Activated CD8-positive, alpha-beta memory T cell treated with anti-CD3 and anti-CD28 coated beads, Interleukin-2, amount 50 U/mL, for 4 hours (primary cell): Measurements from ENCODE around the gene GLB1L.
A peak's percentile ranks its signal among the peaks of the same experiment; 100 is the strongest.

Experiments
- DNase-seq: peaks from one replicate; pipeline ENCODE4 v3.0.0-alpha.2; 2020

Gene GLB1L

DNA sequence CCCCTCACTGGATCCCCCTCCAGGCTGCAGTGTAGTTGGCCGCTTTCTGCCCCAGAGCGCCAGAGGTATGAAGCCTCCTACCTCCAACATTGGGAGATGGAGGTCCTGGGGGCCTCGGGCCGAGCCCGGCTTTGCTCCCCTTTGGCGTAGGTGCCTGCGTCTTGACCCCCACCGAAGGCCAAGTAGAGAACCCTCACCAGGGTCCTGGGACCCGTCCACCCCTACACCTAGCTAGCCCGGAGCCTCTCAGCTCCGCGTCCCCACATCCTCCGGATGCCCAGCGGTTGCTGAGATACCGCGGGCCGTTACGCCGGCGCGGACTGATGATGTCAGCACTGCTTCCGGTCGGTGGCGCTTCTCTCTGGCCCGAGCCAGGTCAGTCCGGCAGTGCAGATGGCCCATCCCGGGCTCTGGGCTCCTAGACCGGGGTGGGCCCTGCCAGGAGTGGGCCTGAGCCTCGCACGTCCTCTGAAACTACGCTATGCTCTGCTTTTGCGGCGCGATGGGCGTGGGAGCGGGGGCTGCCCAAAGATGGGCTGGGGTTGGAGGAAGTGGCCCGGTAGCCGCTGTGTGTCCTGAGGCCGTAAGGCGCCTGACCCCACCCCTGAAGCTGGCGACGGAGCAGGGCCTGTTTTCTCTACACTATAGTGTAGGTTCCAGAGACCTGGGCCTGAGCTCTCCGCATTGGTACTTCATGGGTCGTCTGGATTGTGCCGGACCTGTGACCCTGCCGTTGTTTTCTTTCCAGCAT lies at the start of gene GLB1L, which contains the start of gene STK16:
GLB1L (minus strand) TSS at position 297 of the 751 bp plus-strand sequence. CDS start 1,871 bp downstream, outside the sequence.
STK16 (plus strand) TSS at position 332 of the 751 bp plus-strand sequence. CDS start 521 bp downstream, outside the sequence.
- DNase-seq = peak; percentile 86

DNA sequence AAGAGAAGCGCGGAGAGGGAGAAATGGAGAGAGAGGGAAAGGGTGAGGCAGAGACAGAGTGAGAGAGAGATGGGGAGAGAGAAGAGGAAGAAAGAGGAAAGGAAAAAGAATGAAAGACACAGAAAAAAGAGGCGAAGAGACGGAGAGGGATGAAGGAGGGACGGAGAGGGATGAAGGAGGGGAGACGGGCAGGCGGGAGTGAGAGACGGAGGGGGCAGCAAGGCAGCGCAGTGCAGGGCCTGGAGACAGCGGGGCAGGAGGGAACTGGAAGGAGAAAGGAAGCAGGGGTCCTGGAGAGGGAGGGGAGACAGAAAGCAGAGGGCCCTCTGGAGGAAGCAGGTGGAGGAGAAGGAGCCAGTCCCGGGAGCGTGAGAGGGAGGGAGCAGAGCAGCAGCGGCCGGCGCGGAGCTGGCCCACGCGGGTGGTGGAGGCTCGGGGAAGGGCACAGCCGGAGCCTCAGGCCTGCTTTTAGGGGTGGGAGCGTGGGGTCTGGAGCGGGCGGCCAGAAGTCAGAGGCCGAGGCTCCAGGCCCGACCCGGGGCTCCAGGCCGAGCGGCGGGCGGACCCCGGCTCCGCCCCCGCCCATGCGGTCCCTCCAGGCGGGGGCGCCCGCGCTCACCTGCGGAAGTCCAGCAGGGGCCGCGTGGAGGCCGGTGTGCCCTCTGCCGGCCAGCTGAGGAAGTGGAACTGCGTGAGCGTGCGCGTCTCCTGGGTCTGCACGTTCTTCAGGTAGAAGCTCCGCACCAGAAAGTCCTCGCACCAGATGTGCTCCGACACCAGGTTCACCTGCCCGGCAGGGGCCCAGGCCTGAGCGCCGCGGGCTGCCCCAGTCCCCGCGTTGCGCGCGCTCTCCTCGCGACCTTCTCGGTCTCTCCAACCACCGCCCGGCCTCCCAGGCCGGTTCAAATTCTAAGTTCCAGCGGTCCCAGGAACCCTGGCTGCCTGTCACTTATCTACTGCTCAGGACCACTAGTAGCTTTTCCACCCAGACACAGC lies 49.4 kb upstream of the GLB1L start:
- DNase-seq = peak; percentile 91

DNA sequence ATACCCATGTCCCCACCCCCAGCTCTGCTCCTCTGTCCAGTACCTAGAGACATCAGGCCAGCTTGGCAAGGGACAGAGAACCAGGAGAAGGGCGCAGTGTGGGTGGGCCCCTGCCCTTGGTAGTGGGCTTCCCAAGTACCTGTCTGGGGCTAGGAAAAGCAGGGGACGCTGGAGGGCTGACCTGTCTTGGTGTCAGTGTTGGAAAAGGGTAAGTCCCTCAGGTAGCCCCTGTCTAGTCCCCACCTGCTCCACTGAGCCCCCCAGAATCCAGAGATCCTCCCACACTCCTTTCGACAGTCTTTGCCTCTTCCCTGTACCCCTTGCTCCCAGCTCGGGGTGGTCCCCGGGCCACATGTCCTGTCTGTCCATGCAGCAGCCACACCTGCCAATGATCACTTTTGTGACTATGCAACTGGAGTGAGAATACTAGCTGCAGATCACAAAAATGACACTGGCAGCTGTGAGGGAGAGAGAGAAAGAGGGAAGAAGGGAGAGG lies 48.5 kb upstream of the GLB1L start:
- DNase-seq = no peak

DNA sequence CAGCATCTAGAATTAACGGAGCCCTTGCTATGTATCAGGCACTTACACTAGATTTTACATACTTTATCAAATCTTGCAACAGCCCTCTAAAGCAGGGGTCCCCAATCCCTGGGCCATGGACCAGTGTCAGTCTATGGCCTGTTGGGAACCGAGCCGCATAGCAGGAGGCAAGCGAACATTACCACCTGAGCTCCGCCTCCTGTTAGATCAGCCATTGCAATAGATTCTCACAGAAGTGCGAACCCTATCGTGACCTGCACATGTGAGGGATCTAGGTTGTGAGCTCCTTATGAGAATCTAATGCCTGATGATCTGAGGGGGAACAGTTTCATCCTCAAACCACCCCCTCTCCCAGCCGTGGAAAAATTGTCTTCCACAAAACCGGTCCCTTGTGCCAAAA lies 47.4 kb upstream of the GLB1L start:
- DNase-seq = no peak

DNA sequence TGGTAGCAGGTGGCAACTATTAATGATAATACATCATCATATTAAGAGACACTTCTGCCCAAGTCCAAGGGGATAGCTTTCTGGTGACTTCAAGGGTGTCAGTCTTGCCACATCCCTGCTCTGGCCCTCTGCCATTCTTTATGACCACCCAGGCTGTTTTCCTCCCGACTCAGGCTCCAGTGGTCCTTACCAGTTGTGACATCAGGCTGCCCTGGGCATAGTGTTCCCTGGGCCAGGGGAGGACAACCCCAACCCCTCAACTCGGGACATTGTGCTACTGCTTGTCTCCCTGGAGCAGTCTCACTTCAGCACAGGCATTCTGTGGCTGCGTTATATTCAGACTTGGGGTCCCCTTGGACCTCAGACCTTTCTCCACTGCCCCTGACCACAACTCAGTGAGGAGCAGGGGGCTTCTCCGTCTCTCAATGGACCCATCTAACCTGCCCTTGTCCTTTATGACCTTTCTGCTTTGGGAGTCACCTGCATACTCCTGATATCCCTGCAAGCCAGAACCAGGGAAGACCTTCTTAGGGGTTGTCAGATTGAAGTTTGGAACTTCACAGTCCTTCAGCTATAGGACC lies 46.8 kb upstream of the GLB1L start:
- no peak for DNase-seq

DNA sequence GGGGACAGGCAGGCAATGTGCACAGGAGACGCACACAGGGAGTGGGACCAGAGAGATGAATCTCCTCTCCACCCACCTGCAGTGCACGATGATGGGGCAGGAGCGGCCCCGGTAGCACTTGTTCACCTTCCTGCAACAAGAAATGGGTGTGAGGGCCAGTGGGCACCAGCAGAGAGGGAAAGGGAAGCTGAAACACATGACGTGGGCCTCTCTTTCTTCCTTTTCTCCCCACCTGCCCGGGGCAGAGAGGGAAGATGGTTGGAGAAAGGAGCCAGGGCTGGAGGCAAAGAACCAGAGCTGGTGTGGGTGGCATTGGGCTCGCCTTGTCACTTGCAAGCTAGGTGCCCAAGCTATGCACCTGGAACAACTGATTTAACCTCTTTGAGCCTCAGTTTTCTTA lies 46.1 kb upstream of the GLB1L start:
- peak; percentile 7 for DNase-seq

DNA sequence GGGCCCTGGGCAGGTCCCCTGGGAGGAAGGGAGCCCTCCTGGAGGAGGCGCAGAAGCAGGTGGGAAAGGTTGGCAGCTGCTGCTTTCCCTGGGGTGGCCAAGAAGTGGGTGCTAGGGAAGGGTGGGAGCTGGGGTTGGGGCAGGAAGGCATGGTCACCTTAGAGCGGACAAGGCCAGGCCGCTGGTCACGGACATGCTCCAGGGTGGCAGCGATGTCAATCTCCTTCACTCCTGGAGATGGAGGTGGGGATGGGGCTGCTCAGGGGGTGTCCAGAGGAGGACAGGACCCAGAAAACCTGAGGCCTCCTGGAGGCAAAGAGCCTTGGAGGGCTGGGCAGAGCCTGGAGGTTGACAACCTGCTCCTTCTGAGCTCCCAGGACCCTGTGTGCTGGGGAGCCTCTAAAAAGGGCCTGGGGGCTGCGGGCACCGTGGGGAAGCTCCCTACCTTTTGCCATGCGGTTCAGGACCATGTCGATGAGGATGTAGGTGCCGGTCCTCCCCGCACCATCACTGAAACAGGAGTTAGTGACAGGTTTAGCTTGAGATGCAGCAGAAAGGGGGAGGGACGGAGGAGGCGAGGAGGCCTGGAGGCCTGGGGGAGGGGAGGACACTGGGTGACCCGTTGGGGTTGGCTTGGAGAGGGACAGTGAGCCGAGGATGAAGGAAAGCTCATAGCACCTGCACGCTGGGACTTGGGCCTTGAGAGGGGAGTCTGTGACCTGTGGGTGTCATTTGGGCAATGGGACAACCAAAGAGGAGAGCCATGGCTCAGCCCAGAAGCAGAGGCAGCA lies 45.3 kb upstream of the GLB1L start:
- DNase-seq = peak; percentile 7

DNA sequence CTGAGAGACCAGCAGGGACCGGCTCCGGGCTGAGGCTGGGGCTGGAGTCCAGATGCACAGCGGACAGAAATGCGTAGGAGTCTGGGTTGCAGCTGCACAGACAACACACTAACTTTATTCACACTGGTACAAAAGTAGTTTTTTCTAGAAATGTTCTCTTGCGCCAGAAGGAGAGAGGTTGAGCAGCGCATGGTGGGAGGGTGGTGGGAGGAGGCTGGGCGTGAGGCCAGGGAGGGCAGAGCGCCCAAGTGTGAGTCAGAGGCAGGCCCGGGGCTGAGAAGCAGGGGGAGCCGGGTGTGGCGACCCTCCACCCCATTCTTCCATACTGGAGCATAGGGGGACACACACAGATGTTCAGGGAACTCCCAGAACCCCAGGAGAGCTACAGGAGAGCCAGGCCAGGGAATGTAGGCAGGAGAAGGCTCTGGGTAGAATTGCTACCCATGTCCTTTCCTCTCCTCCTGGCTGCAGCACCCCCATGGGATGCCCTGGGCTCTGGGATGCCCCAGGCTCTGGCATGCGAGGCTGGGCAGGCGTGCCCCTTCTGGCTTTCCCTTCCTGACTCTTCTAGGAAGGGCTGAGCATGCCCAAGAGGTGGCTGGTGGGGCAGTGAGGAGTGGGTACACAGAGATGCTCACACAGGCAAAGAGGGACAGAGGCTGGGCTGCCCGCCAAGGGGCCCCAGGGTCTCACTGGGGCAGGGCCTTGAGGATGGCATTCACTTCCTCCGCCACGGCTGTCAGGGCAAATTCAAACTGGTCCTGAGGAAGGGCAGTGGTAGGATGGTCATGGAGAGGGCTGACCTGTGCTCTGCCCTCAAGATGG lies 44.5 kb upstream of the GLB1L start:
- no peak for DNase-seq

DNA sequence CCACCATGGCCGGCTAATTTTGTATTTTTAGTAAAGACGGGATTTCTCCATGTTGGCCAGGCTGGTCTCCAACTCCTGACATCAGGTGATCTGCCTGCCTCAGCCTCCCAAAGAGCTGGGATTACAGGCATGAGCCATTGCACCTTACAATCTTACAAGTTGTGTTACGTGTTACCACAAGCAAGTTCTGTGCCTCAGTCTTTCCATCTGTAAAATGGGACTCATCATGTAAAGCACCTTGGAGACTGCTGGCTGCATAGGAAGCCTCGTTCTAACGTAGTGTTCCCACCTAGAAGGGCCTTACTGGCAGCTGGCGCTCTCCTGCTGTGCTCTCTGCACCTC lies 43.9 kb upstream of the GLB1L start:
- no peak for DNase-seq

DNA sequence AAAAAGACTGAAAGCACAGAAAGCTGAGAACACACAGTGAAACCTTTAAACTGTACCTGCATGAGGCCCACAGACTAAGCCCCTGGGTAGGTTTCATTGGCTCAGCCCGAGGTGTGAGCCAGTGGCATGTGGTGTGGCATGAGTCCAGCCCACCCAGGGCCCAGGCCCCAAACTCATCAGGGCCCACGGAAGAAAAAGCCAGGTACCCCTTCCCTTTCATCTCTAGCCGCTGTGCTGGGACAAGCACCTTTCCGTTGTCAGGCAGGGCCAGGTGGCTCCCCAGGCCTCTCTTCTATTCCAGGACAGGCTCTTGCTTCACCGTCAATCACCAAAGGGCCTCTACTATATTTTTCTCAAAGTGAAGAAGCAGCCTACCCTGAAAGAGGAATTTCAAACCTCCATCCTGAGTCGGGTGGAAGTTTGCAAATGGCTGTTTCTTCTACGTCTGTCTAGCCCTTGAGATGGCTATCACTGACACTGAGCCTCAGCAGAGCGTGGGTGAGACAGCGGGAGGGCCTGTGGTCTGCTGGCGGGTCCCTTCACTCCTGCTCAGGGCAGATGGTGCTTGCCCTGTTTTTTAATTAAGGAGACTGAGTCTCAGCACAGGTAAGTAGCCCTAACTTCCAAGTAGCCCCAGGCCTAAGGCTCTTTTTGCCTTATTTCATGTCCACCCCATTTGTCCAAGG lies 42.5 kb upstream of the GLB1L start:
- DNase-seq = no peak

DNA sequence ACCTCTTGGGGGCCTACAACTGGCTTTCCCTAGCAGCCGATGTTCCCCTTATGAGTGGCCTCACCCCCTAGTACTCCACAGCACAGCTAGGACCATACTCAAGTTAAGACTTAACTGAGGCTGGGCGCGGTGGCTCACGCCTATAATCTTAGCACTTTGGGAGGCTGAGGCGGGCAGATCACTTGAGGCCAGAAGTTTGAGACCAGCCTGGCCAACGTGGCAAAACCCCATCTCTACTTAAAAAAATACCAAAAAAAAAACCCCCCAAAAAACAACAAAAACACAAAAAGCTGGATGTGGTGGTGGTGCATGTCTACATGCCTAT lies 41.8 kb upstream of the GLB1L start:
- peak; percentile 6 for DNase-seq

DNA sequence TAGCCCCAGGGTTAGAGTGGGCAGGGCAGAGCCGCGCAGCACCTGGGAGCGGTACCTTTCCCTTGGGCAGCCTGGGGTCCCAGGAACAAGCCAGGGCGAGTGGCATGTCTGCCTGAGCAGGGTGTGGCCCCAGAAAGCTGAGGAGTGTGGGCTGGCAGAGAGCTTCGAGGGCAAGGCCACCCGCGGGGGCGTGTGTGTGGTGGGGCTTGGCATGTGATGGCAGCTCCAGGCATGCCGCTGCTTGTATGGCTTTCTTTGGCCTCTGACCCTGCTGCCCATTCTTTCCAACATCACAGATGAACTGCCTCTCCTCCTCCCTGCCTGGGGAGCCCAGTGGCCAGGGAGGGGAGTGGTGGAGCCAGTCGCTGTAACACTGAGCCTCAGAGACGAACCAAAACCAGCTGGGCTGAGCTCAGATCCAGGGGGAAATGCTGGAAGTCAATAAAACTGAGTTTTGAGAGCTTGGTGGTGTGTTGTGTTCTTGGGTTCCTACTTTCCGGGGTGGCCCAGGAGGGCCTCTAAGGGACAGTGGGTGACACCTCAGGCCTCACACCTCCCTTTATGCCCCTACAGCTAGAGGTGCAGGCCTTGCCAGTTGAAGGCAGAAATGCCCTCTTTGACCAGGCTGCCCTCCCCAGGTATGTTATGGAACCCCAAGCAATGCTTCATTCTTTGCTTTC lies 41.3 kb upstream of the GLB1L start:
- DNase-seq = no peak

DNA sequence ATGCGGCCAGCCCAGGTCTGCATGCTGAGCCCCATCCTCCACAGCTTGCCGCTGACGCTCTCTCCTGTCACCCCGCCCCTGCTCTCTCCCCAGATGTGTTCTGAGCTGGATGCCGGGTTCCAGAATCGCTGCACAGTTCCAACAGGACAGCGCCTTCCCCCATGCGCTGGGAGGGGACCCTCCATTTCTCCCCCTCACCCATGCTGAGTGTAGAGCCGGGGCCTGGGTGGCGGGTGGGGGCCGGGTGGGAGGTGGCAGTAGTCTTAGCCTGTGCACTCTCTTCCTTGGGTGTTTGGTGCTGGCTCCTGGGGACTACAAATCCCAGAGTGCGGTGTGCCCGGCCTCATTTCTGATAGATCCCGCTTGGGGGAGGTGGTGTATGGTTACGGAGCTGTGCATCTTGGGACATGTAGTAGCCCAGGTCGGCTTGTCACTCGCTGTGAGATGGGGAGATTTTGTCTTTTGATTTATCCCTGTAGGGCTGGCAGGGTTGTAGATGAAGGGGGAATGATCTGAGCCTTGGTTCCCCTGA lies 40.7 kb upstream of the GLB1L start:
- DNase-seq = no peak

DNA sequence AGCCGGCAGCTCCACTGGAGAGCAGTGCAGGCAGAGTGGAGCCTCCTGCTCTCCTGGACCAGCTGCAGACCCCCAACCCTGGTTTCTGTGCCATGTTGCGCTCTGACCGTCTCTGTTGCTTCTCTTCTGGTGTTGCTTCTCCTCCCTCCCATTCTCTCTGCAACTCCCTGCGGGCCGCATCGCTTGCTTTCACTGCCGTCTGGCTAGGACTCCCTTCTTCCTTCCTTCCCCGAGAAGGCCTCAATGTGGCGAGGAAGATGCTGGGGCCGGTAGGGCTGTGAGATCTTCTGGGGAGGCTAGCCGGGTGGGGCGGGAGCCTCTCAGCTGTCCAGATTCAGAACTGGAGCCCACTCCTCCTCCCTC lies 40.1 kb upstream of the GLB1L start:
- no peak for DNase-seq

DNA sequence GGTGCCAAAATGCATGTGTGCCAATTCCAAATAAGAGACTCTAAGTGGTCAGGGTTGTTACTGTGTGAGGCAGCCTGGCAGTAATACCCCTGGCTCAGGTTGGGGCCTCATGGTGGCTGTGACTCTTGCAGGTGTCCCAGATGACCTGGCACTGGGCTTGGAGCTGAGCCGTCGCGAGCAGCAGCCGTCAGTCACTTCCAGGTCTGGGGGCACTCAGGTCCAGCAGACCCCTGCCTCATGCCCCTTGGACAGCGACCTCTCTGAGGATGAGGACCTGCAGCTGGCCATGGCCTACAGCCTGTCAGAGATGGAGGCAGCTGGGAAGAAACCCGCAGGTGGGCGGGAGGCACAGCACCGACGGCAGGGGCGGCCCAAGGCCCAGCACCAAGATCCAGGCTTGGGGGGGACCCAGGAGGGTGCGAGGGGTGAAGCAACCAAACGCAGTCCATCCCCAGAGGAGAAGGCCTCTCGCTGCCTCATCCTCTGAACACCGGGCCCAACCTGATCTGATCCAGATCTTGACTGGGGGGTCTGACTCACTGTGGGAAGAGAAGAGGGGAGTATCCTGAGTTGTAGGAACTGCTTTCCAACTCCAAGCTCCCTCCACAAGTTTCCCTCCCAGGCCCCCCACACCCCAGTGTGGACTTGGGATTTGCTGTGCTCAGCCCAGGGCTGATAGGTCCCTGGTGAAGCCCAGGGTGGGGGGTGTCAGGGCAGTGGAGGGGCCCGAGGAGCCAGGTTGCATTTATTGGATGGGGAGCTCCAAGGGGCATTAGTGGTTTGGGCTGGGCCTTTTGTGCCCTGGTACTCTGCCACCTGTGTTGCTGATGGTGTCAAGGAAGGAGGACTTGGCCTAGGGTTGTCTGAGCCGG lies 39.5 kb upstream of the GLB1L start:
- DNase-seq = no peak

DNA sequence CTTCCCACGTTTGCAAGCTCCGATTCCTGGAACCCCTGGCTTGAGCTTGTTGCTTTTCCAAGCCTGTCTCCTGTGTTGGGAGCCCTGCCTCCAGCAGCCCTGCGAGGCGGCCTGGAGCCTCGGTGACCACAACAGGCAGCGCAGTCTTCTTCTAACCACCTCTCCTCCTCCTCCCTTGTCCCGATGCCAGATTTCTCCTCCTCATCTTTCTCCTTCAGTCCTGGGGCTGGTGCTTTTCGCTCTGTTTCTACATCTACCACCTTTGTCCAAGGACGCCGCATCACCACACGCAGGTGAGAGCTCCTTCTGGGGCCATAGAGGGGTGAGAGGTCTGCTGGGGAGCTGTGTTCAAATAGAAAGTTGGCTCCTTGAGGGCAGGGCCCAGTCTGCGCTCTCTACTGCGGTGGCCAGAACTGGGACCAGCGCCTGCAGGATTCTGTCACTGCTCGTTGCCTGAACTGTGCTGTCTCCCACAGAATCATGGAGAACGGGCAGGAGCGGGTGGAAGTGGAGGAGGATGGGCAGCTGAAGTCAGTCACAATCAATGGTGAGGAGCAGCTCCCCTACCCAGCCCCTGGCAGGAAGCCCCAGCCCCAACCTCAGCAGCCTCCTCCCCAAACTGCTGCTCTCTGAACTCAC lies 37.8 kb upstream of the GLB1L start:
- DNase-seq = no peak

DNA sequence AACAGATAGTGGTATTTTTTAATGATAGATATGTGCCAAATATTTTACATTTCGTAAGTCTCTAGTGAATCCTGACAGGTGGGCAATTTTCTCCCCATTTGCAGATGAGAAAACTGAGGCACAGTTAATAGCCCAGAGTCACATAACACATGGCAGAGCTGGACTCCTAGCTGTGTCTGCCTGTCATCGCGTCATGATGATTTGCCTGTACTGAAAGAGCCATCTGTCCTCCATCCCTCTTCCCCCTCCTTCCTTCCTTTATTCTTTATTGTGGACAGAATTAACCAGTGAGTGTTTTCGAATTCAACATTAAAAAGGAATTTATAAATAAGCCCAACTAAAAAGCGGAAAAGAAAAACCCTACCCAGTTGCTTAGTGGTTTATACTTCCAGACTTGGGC lies 37.1 kb upstream of the GLB1L start:
- DNase-seq = no peak

DNA sequence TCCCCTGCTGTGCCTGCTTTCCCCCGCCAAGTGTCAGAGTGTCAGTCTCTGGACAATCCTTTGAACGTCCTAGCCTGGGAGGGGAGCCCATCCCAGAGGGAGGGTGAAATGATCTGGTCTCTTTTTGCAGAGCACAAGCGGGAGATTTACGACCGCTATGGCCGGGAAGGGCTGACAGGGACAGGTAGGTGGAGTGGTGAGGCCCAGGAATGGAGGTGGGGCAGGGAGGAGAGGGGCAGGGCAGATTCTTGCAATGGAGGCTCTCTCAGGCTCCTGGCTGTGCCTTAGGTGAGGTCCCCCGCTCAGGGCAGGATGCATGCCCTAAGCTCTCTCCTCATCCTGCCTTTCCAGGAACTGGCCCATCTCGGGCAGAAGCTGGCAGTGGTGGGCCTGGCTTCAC lies 36.3 kb upstream of the GLB1L start:
- DNase-seq = no peak

DNA sequence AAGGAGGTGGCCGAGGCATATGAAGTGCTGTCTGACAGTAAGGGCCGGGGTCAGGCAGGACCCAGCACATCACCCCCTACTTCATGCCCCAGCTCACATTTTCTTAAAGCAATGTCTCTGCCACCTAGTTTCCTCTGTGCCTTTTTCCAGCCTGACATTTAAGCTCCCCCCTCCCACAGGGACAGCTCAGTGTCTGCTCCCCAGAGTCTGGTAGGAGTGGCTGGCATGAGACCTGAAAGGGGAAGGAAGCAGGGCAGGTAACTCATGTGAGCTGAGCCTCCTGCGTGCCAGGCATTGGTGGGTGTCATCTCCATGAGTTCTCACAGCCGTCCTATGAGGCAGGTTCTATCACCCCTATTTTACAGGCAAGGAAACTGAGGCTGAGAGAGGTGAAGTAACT lies 35.4 kb upstream of the GLB1L start:
- DNase-seq = no peak
